ENCODE results near the gene PLA2G2F.
A peak's percentile ranks its signal among the peaks of the same experiment; 100 is the strongest.

PLA2G2F gene

DNA sequence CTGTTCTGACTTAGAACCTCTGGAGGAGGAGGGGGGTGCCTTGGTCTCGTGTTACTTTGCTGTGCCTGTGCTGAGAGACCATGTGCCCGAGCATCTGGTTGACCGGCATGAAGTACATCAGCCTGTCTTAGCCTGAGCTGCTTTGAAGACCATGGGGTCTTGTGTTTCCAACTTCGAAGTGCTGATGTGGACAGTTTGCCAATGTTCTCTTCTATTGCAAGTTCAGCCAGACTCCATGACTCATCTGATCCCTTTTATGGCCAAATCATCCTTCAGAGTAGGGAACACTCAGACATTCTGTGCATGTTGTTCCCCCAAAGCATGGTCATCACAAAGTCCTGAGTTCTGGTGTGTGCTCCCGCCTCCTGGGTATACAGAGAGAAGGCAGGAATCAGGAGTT, 53.2 kb downstream of the PLA2G2F start:
- DNase-seq, result peak; percentile 5

DNA sequence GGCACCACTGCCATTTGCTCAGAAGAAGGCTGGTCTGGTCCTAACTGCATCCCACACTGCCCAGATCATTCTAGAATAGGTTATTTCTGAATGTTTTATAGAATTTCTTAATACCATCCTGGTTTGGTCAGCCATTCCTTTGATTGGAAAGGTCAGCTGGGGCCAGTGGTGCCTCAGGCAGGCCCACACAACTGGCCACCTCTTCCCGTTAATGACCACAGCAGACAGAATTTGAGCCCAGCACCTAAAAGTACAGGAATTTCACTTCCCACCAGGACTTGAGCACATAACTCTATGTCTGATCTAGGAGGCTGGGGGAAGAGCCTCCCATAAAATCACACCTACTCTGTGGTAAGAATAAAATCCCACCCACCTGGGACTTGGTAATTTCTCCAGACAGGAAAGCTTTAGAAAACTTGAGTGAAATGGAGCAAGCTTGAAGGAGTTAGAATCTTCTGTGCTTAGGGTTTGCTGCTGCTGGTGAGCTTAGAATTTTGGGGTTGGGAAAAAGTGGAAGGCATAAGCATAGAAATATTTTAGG, 53.8 kb downstream of the PLA2G2F start:
- DNase-seq, result no peak

DNA sequence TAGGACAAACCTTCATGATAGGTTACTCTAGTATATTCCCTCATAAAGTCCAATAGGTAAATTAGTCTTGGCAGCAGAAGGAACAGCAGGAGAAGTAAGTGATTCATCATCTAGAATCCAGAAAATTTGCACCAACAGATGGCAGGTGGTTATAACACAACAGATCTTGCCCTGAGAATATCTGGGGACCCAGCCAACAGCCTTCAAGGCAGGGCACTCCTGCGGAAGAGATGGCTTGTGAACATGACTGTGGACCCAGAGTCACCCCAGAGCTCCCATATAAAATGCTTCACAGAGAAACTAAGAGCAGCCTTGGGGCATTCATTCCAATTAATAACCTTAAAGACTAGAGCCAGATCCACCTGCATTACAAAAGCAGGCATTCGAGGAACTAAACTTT, 55.1 kb downstream of the PLA2G2F start:
- DNase-seq, result no peak

DNA sequence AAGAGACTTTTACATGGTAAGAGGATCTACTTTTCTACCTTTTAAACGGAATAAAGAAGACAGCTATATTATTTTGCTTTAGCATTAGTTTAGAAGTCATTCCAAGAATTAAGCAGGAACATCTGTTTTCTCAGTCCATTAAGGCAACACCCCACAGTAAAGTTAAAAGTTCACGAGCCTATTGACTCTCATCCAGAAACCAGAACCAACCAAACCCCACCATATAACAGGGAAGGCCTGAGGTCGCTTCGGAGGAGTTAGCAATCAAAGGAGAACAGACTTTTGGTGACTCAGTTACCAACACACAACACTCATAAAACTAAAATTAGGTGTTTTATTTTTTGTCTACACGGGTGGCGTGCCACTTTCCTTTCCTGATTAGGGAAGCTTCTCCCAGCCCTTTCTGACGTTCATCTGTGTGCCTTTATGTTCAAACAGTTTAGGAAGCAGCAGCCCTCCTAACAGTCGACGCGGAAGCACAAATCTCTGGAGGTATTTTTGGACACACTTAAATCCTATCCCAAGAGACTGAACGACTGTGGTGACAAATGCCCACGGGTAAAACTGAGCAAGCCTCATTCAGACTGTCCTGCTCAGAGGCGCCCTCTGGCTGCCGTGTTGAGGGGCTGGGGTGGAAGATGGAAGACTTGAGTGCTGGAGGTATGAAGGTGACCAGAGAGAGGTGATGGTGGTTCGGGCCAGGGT, 55.8 kb downstream of the PLA2G2F start:
- peak; percentile 40 for DNase-seq

DNA sequence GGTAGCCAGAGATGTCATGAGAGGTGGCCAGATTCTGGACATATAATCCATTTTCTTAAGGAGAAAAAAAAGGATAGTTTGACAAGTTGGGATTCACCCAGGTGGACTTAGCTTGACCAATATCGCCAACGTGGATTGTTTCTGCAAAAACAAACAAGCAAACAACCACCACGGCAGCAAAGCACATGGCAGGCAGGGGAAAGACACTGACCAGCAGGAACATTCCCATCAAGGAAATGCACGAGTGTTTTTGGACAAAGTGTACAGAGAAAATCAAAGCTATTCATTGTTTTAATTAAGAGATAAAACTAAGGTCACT, 56.3 kb downstream of the PLA2G2F start:
- no peak for DNase-seq

DNA sequence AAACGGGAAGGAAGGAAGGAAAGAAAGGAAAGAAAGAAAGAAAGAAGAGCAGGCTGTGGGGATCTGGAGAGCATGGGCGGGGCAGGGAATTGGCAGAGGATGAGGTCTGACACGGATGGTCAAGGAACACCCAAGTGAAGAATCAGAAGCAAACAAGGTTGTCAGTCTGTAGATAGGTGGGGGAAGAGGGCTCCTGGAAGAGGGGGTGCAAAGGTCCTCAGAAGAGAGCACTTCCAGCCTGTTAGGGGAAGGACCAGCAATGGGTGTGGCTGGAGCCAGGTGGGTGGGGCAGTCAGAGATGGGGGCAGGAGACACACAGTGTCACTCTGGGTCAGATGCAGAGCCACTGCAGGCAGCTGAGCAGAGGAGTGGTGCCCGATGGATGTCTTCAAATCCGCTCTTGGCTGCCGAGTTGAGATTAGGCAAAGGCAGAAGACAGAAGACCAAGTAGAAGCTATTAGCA, 58.2 kb downstream of the PLA2G2F start:
- DNase-seq, result no peak

DNA sequence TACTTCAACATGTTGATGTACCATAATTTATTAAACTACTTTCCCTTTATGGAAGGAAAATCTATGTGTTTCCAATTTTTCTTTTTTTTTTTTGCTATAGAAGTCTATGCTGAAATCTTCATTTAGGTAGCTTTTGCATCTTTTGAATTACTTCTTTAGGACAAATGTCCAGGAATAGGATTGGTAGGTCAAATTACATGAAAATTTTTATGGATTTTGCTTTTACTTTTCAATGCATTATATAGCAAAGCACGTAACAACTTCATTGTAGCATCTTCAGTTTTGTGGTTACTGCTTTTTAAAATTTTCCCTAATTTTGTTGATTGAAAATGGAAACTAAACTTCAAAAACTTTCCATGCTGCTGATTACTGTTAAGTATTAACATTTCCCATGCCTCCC, 59.2 kb downstream of the PLA2G2F start:
- no peak for DNase-seq

DNA sequence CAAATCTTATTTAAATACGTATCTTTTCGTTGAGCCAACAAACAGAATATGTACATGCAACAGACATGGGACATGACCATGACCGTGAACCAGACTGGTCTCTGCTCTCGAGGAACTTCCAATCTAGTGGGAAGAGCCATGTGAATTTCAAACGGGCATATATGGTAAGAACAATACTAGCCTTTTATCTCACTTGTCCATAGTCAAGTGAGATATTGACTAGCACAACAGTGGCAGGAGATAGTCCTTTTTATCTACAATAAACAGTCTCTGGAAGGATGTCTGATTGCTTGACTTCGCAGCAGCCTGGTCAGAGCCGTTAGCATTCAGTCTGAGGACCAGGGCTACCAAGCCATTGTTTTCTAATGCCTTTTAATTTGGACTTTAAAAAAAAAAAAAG, 59.8 kb downstream of the PLA2G2F start:
- no peak for DNase-seq

DNA sequence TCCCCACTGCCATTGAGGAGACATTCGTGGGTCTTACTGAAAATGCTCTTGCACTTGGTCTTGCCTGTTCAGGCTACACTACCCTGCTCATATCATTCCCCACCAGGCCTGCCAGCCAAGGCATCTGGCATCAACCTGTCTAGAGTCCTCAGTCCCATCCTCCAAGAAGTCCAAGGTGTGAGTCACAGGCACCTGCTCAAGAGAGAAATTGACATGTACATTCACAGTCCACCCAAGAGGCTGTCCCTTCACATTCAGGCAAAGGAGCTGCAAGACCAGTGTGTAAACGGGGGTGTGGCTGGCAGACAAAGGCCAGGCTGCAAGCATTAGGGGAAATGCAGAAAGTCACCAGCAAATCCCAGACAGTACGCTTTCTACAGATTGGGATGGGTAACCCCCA, 60.3 kb downstream of the PLA2G2F start:
- no peak for DNase-seq

DNA sequence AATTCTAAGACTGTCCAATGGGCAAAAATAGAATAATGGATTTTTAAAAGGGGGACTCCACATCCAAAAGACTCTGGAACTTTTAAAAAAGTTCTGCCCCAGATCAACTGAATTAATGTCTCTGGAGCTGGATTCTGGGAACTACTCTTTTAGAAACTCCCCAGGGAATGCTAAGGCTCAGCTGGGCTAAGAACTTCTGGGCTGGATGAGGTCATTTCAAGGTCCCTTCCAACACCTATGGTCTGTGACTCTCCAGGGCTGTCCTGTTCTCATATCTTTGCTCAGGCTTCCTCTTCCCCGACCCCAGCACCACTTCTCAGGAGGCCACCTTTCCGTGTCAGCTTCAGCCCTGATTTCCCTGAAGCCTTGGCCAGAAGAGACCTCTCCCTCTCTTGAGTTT, 60.7 kb downstream of the PLA2G2F start:
- no peak for DNase-seq

All from fibroblast of skin of right biceps (primary cell).